HepG2 (cell line): ENCODE data around the gene MAN1A2. TPM values are rescaled to one million over a fixed set of nuclear protein-coding genes. Genes with fewer than 3 reads are reported as not detected.

ENCODE experiments used
- ATAC-seq: fragments of 200-7000 bp; cut with Tn5 transposase; 3 replicates; pipeline ENCODE4 v1.9.1; 2020; ENCODE audit warnings: mild to moderate bottlenecking, moderate library complexity
- BruUV-seq: library from RNA; stranded (reverse); fragments of 400-500 nt; replicated peaks from 2 replicates; lab custom pipeline; 2021; lab: Mats Ljungman, UMichigan
- CTCF ChIA-PET: fragments of 300-600 bp; formaldehyde crosslinking; extraction: SDS; loops from one replicate; lab custom pipeline; 2021; ENCODE audit warnings: low total read pairs, inconsistent platforms, low intra/inter-chr PET ratio; lab: Yijun Ruan, JAX
- POLR2A ChIA-PET: fragments of 350-600 bp; sonication (Branson Sonifier 250); formaldehyde crosslinking; loops from one replicate; lab custom pipeline; 2020; ENCODE audit warnings: antibody characterized with exemption, inconsistent platforms; lab: Yijun Ruan, JAX
- DNase-seq: peaks from one replicate; pipeline ENCODE4 v3.0.0-alpha.2; 2015; ENCODE audit warnings: low spot score
- FAIRE-seq: peaks from 3 replicates; lab custom pipeline; 2011; peaks lifted over from hg19 to GRCh38; lab: Jason Lieb, UNC
- H2AFZ ChIP-seq: one replicate; pipeline ENCODE4 v1.6.1; 2011; ENCODE audit warnings: low read length, inconsistent platforms
- H3K27ac ChIP-seq: fragments of 300-600 bp; 3 replicates; pipeline ENCODE4 v1.8.0; 2011; ENCODE audit warnings: mixed run types, mild to moderate bottlenecking, mixed read lengths, low read length, inconsistent platforms; ENCODE audit not compliant: insufficient read depth; ENCODE audit errors: extremely low read length
- H3K27me3 ChIP-seq, 2 experiments: fragments of 200-600 bp in 1 of 2; 2 replicates in 1 of 2; 3 replicates in 1 of 2; pipeline versions ENCODE4 v1.6.0 to v1.8.0; 2011; ENCODE audit warnings: low read length in 2 of 2, mild to moderate bottlenecking in 2 of 2, moderate library complexity in 2 of 2, inconsistent platforms in 1 of 2; ENCODE audit not compliant: insufficient read depth in 2 of 2, control insufficient read depth in 1 of 2
- H3K36me3 ChIP-seq, 2 experiments: fragments of 200-600 bp in 1 of 2; replicated peaks in 1 of 2; 2 replicates in 1 of 2; 3 replicates in 1 of 2; pipeline versions ENCODE4 v1.5.1 to v1.8.0; 2011; ENCODE audit warnings: low read length in 2 of 2, inconsistent platforms in 1 of 2; ENCODE audit not compliant: insufficient read depth in 2 of 2, control insufficient read depth in 1 of 2
- H3K4me1 ChIP-seq: 2 replicates; pipeline ENCODE4 v1.5.1; 2012; ENCODE audit warnings: low read length, inconsistent platforms; ENCODE audit not compliant: insufficient read depth
- H3K4me2 ChIP-seq: 2 replicates; pipeline ENCODE4 v1.6.0; 2011; ENCODE audit warnings: low read depth, low read length, inconsistent platforms
- H3K4me3 ChIP-seq, 3 experiments: fragments of 200-600 bp in 1 of 3; sonication (generic), shearing (Covaris generic) in 1 of 3; replicated peaks in 1 of 3; 2 replicates each; pipeline ENCODE4 v1.5.1; 2011 to 2016; ENCODE audit warnings: low read length in 3 of 3, inconsistent platforms in 2 of 3, low read depth in 2 of 3, mild to moderate bottlenecking in 2 of 3, control low read depth in 1 of 3, mixed read lengths in 1 of 3; ENCODE audit not compliant: insufficient read depth in 1 of 3
- H3K79me2 ChIP-seq: one replicate; pipeline ENCODE4 v1.6.1; 2011; ENCODE audit warnings: low read length, inconsistent platforms; ENCODE audit not compliant: insufficient read depth
- H3K9ac ChIP-seq: 2 replicates; pipeline ENCODE4 v1.6.0; 2011; ENCODE audit warnings: mild to moderate bottlenecking, low read depth, low read length, inconsistent platforms; ENCODE audit not compliant: insufficient read depth
- H3K9me3 ChIP-seq: 2 replicates; pipeline ENCODE4 v1.5.1; 2012; ENCODE audit warnings: mild to moderate bottlenecking, low read length
- H4K20me1 ChIP-seq: 2 replicates; pipeline ENCODE4 v1.6.0; 2011; ENCODE audit warnings: inconsistent platforms, mild to moderate bottlenecking, low read length, moderate library complexity; ENCODE audit not compliant: insufficient read depth
- MAZ ChIP-seq, 2 experiments: sonication (generic) in 1 of 2; formaldehyde crosslinking in 1 of 2; IDR thresholded peaks; 2 replicates each; pipeline versions ENCODE4 v1.5.0 to v1.6.1; 2012 to 2020; ENCODE audit warnings: low read depth in 2 of 2, mild to moderate bottlenecking in 2 of 2, borderline replicate concordance in 1 of 2, improper control_type of control experiment in 1 of 2, low read length in 1 of 2, missing genetic modification reagents in 1 of 2, moderate library complexity in 1 of 2
- NFE2L1 ChIP-seq: sonication (generic); formaldehyde crosslinking; IDR thresholded peaks from 2 replicates; pipeline ENCODE4 v1.4.0; 2020; ENCODE audit warnings: missing genetic modification reagents, mild to moderate bottlenecking, borderline replicate concordance
- PATZ1 ChIP-seq: sonication (generic); formaldehyde crosslinking; IDR thresholded peaks from 2 replicates; pipeline ENCODE4 v1.4.0; 2020; ENCODE audit warnings: missing genetic modification reagents
- TCF12 ChIP-seq, 2 experiments: fragments of 450-650 bp in 1 of 2; sonication (generic) in 1 of 2; formaldehyde crosslinking in 1 of 2; IDR thresholded peaks; 2 replicates each; pipeline versions ENCODE4 v1.6.1 to v1.8.0; 2017 to 2022; ENCODE audit warnings: antibody characterized with exemption in 1 of 2, mild to moderate bottlenecking in 1 of 2, missing genetic modification reagents in 1 of 2, moderate library complexity in 1 of 2
- THRA ChIP-seq: sonication (generic); formaldehyde crosslinking; IDR thresholded peaks from 2 replicates; pipeline ENCODE4 v1.4.0; 2020; ENCODE audit warnings: missing genetic modification reagents, borderline replicate concordance
- ZNF207 ChIP-seq: fragments of 450-650 bp; IDR thresholded peaks from 2 replicates; pipeline ENCODE4 v1.6.1; 2016; ENCODE audit warnings: antibody characterized with exemption, borderline replicate concordance
- WGBS: methylation state at CpG from one replicate; pipeline ENCODE4 v1.1.6; 2017; ENCODE audit warnings: low lambda C conversion rate; 5-methylcytosine and 5-hydroxymethylcytosine counted together
- in situ Hi-C: cut with HindIII; loops from 2 replicates; pipeline ENCODE4 v1.10.0; 2017; ENCODE audit warnings: low pct_unique_long_range_greater_than_20kb; ENCODE audit not compliant: extremely low pct_ligation_motif_present
- intact Hi-C: fragments of 100-400 bp; cut with micrococcal nuclease; formaldehyde crosslinking; loops from one replicate; pipeline ENCODE4 v1.10.0; 2022; ENCODE audit not compliant: unreplicated experiment
- polyA plus RNA-seq, 8 experiments: library from polyadenylated mRNA; depleted of rRNA in 3 of 8; stranded (reverse) in 7 of 8; unstranded in 1 of 8; fragments of >200 nt; fragmentation: Illumina TruSeq in 4 of 8; extraction: Trizol in 4 of 8; gene quantifications; 2 replicates each; pipeline versions ENCODE4 v1.2.1 to v1.2.3, GENCODE V29; 2011 to 2016; ENCODE audit warnings: low read depth in 4 of 8, missing spikeins in 1 of 8, mixed read lengths in 1 of 8; ENCODE audit not compliant: insufficient read depth in 1 of 8
- total RNA-seq, 5 experiments: library from RNA; depleted of rRNA; stranded (reverse); fragments of >200 nt; fragmentation: Illumina TruSeq; extraction: Trizol; gene quantifications; 2 replicates each; pipeline ENCODE4 v1.2.3, GENCODE V29; 2016; ENCODE audit warnings: low read depth in 1 of 5

The MAN1A2 gene
- total and polyA plus RNA-seq, 2 of the 13 experiments (the other 11 are each of a cell fraction or from before 2014, with no cell fraction given): 8.0 to 19.9 TPM

GRCh38 chr1:117561551-117561950 lies 194.3 kb downstream of the MAN1A2 start:
- no peaks in the 10 kb centered on the region for H3K36me3 ChIP-seq
- H2AFZ ChIP-seq: no peak overlapping the region
- FAIRE-seq (no peak), DNase-seq (no peak), ATAC-seq (no peak)
- WGBS: 67% methylated on average over 2 of the region's 2 CpGs
- no peaks in the 10 kb centered on the region for H4K20me1 ChIP-seq
- no peaks in the 10 kb centered on the region for H3K79me2 ChIP-seq
- H3K4me3 ChIP-seq: no peak overlapping the region
- H3K27ac ChIP-seq: no peak overlapping the region
- CTCF ChIA-PET: no interaction called here
- H3K27me3 ChIP-seq: no peaks in the 10 kb centered on the region; a peak in 1 of 5 replicates
- POLR2A ChIA-PET: no interaction called here
- in situ Hi-C loops (no loop called here), intact Hi-C loops (no loop called here)
- no TSS peak for BruUV-seq
- no peaks in the 10 kb centered on the region for H3K9me3 ChIP-seq
- TF ChIP-seq NFE2L1 (no peak), ZNF207 (no peak), THRA (CRISPR knock-in tag) (no peak), MAZ (IDR thresholded peaks at IDR 0.05; ENCODE audit: borderline replicate concordance, low read depth, low read length) (no peak), MAZ (CRISPR knock-in tag; IDR thresholded peaks at IDR 0.05; ENCODE audit: low read depth) (no peak)
- no peak overlapping the region for H3K9ac ChIP-seq
- peaks cover 14% of the 10 kb centered on the region for H3K4me1 ChIP-seq
- no peak overlapping the region for H3K4me2 ChIP-seq

- H3K36me3 ChIP-seq: no peaks in the 10 kb centered on the region
- no peaks in the 10 kb centered on the region; a peak in 1 of 5 replicates for H3K27me3 ChIP-seq
- H4K20me1 ChIP-seq: no peaks in the 10 kb centered on the region
- CTCF ChIA-PET: no interaction called here
- DNase-seq (no peak), FAIRE-seq (no peak)
- H3K4me3 ChIP-seq: no peak overlapping the region
- intact Hi-C loops: no loop called here
- in situ Hi-C loops: no loop called here
- TF ChIP-seq PATZ1 (CRISPR knock-in tag) (peak; percentile 85), TCF12 (IDR thresholded peaks at IDR 0.05) (no peak), TCF12 (CRISPR knock-in tag; IDR thresholded peaks at IDR 0.05) (no peak)
- TF ChIP-seq, all 625 proteins: peak for 1
- no TSS peak for BruUV-seq
- POLR2A ChIA-PET: no interaction called here
- no peak overlapping the region for H3K27ac ChIP-seq
- H3K4me1 ChIP-seq: peaks cover 14% of the 10 kb centered on the region
- ATAC-seq: no peak; the same call in 1 of the 3 replicates
- H3K9me3 ChIP-seq: no peaks in the 10 kb centered on the region
- H3K79me2 ChIP-seq: no peaks in the 10 kb centered on the region
- H3K9ac ChIP-seq: no peak overlapping the region
- WGBS: 14% methylated on average over 3 of the region's 9 CpGs
- 0 out of 2 replicates have a peak overlapping the region, but pooled peaks have one; percentile 23 for H3K4me2 ChIP-seq
- H2AFZ ChIP-seq: no peak overlapping the region
These were observed 195.6 kb downstream of the MAN1A2 start for GRCh38 chr1:117562581-117563491.
